ENCODE data around the gene ZSWIM6.

The ZSWIM6 gene

DNA sequence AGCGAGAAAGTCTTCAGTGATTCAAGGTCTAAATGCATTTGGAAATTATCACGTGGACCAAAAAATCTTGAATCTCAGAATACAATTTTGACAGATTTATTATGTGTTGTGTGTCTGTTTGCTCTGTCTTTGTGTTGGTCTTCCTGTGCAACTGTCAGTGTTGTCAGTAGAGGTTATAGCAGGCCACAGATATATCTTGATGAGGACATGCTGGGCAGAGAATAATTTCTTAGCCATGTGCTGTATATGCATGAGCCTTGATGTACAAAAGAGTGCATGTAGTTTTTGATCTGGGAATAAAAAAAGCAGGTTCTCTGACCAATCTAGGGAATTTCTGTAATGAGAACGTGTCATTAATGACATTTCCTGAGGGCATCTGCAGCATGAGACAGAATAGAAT is 57.6 kb downstream of the ZSWIM6 start:
- no peaks in the 10 kb centered on the region; the same call in 1 of the 2 replicates for H3K27me3 ChIP-seq (replicated peaks; ENCODE audit: control insufficient read depth, insufficient read depth, low read length)
- DNase-seq (ENCODE audit: extremely low read depth, insufficient read length) = no peak
- no peaks in the 10 kb centered on the region for H3K36me3 ChIP-seq (ENCODE audit: control insufficient read depth, insufficient read depth, low read length)
- no peak overlapping the region for H3K4me3 ChIP-seq (replicated peaks; ENCODE audit: low read depth, low read length)
- TF ChIP-seq, protein P1, sequence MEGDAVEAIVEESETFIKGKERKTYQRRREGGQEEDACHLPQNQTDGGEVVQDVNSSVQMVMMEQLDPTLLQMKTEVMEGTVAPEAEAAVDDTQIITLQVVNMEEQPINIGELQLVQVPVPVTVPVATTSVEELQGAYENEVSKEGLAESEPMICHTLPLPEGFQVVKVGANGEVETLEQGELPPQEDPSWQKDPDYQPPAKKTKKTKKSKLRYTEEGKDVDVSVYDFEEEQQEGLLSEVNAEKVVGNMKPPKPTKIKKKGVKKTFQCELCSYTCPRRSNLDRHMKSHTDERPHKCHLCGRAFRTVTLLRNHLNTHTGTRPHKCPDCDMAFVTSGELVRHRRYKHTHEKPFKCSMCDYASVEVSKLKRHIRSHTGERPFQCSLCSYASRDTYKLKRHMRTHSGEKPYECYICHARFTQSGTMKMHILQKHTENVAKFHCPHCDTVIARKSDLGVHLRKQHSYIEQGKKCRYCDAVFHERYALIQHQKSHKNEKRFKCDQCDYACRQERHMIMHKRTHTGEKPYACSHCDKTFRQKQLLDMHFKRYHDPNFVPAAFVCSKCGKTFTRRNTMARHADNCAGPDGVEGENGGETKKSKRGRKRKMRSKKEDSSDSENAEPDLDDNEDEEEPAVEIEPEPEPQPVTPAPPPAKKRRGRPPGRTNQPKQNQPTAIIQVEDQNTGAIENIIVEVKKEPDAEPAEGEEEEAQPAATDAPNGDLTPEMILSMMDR (IDR thresholded peaks at IDR 0.05; ENCODE audit: insufficient read depth, low read length, poor library complexity, severe bottlenecking) = no peak

DNA sequence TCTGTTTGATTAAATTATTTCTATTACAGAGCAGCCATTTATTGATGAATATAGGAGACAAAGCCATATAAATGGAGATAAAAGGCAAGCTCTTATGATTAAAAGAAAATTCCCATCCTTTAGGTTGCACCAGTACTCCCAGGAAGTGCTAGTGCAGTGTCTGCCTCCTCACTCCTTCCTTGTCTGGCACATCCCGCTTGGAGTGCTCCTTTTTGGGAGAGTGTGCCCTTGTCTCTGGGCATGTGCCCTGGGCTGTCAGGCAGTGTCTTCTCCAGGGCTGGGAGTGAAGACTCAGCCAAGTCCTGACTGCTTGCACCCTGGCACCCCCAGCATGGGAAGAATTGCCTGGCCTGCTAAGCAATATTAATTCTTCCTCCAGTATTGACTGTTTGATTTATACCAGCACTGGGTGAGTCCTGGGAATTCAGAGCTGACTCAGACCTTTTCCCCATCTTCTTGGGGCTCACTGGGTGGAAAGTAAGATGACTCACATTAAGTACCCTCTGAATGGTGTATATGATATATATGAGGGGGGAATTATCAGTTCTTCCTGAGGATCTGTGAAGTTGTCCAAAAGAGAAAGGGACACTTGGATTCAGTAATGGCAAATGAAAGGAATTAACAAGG is 62.1 kb downstream of the ZSWIM6 start:
- no peak for DNase-seq (ENCODE audit: extremely low read depth, insufficient read length)
- no peaks in the 10 kb centered on the region for H3K36me3 ChIP-seq (ENCODE audit: control insufficient read depth, insufficient read depth, low read length)
- TF ChIP-seq, protein P1 (IDR thresholded peaks at IDR 0.05; ENCODE audit: insufficient read depth, low read length, poor library complexity, severe bottlenecking) = no peak
- no peaks in the 10 kb centered on the region; the same call in 1 of the 2 replicates for H3K27me3 ChIP-seq (replicated peaks; ENCODE audit: control insufficient read depth, insufficient read depth, low read length)
- H3K4me3 ChIP-seq (replicated peaks; ENCODE audit: low read depth, low read length) = no peak overlapping the region

DNA sequence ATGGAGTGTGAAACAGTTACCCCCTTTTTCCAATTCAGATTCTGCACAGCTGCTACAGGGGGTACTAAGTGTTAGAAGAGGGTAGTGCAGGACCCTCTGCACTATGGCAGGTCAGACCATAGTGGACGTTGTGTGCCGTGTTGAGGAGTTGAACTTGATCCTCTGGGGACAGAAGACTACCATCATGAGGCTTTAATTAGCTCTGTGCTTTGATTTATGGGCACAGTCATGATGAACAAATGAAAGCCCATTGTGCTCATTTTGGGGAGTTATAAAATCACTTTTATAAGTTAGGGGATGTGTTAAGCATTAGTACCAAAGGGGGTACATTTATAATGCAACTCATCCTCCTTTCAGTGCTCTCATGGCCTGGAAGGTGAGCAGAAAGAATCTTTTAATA is 62.7 kb downstream of the ZSWIM6 start:
- Histone ChIP-seq H3K36me3 (ENCODE audit: control insufficient read depth, insufficient read depth, low read length) (no peaks in the 10 kb centered on the region), H3K4me3 (replicated peaks; ENCODE audit: low read depth, low read length) (no peak overlapping the region), H3K27me3 (replicated peaks; ENCODE audit: control insufficient read depth, insufficient read depth, low read length) (no peaks in the 10 kb centered on the region)
- TF ChIP-seq, protein P1 (IDR thresholded peaks at IDR 0.05; ENCODE audit: insufficient read depth, low read length, poor library complexity, severe bottlenecking) = no peak
- DNase-seq (ENCODE audit: extremely low read depth, insufficient read length) = no peak

DNA sequence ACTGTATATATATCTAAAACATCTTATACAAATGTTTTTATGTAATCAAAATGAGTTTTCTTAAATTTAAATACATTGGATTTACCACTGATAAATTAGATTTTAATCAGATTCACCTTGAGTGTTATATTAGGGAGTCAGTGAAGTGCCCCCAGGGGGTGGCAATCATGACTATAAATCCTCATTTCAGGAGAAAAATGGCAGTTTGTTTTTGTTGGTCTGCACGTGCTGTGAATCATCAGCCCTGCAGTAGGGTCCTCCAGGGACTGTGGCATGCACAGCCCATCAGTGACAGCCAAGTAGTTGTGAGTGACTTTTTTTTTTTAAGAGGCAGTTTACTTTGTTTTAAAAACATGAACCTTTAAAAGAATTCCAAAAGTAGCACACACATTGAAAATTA is 65.2 kb downstream of the ZSWIM6 start:
- TF ChIP-seq, protein P1 (IDR thresholded peaks at IDR 0.05; ENCODE audit: insufficient read depth, low read length, poor library complexity, severe bottlenecking) = no peak
- DNase-seq (ENCODE audit: extremely low read depth, insufficient read length) = no peak
- Histone ChIP-seq H3K4me3 (replicated peaks; ENCODE audit: low read depth, low read length) (no peak overlapping the region), H3K27me3 (replicated peaks; ENCODE audit: control insufficient read depth, insufficient read depth, low read length) (no peaks in the 10 kb centered on the region), H3K36me3 (ENCODE audit: control insufficient read depth, insufficient read depth, low read length) (no peaks in the 10 kb centered on the region)

DNA sequence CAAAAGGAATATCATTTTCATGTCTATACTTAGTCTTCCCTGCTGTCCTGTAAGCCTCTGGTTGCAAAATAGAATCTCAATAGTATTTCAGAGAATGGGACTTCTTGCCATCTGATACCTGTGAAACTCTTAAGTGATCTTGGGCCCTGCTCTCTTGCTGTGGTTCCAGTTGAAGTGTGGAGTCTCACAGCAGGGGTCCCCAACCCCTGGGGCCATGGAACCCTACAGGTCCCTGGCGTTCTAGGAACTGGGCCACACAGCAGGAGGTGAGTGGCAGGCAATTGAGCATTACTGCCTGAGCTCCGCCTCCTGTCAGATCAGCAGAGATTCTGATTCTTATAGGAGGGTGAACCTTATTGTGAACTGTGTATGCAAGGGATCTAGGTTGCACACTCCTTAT is 65.9 kb downstream of the ZSWIM6 start:
- TF ChIP-seq, protein P1 (IDR thresholded peaks at IDR 0.05; ENCODE audit: insufficient read depth, low read length, poor library complexity, severe bottlenecking) = no peak
- no peaks in the 10 kb centered on the region for H3K27me3 ChIP-seq (replicated peaks; ENCODE audit: control insufficient read depth, insufficient read depth, low read length)
- H3K4me3 ChIP-seq (replicated peaks; ENCODE audit: low read depth, low read length) = no peak overlapping the region
- H3K36me3 ChIP-seq (ENCODE audit: control insufficient read depth, insufficient read depth, low read length) = no peaks in the 10 kb centered on the region
- no peak for DNase-seq (ENCODE audit: extremely low read depth, insufficient read length)

DNA sequence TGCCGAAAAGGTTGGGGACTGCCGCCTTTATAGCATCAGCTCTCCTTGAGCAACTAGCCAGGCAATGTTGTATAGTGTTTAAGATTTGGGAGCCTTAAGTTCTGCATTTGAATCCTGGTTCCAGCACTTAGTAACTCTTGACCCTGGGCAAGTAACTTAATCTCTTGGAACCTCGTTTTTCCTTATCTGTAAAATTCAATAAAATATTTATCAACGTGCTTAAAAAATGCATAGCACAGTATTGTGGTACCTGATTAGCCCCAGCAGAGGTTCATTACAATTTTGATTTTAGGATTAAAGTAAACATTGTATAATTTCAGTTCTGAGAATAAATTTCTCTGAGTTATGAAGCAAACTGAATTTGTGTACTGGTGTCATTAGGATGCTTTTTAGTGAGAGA is 66.4 kb downstream of the ZSWIM6 start:
- DNase-seq (ENCODE audit: extremely low read depth, insufficient read length) = no peak
- TF ChIP-seq, protein P1 (IDR thresholded peaks at IDR 0.05; ENCODE audit: insufficient read depth, low read length, poor library complexity, severe bottlenecking) = no peak
- H3K36me3 ChIP-seq (ENCODE audit: control insufficient read depth, insufficient read depth, low read length) = no peaks in the 10 kb centered on the region
- H3K4me3 ChIP-seq (replicated peaks; ENCODE audit: low read depth, low read length) = no peak overlapping the region
- no peaks in the 10 kb centered on the region for H3K27me3 ChIP-seq (replicated peaks; ENCODE audit: control insufficient read depth, insufficient read depth, low read length)
